Calu3 (cell line): ENCODE results near the gene LGI2. TPM values are rescaled to one million over a fixed set of nuclear protein-coding genes. Genes with fewer than 3 reads are reported as not detected.
"Not testable (repeated sequence)": the region's sequence is repeated elsewhere in the genome, so short reads cannot be mapped to it uniquely, and the experiment has no call there.

Source experiments
- BruUV-seq: library from RNA; stranded (reverse); fragments of 400-500 nt; replicated peaks from 2 replicates; lab custom pipeline; 2021; lab: Mats Ljungman, UMichigan
- CTCF ChIA-PET: fragments of 300-600 bp; sonication (Branson Sonifier 250); formaldehyde crosslinking; loops from one replicate; lab custom pipeline; 2022; ENCODE audit warnings: antibody characterized with exemption; lab: Charles Lee
- DNase-seq: peaks from one replicate; pipeline ENCODE4 v3.0.0; 2022
- H3K27ac Mint-ChIP-seq: one replicate; pipeline ENCODE4 v1.8.0; 2022; ENCODE audit warnings: mixed read lengths; ENCODE audit not compliant: unreplicated experiment
- H3K27me3 Mint-ChIP-seq: one replicate; pipeline ENCODE4 v1.8.0; 2022; ENCODE audit warnings: mixed read lengths; ENCODE audit not compliant: unreplicated experiment
- H3K36me3 Mint-ChIP-seq: one replicate; pipeline ENCODE4 v1.8.0; 2022; ENCODE audit warnings: mild to moderate bottlenecking, moderate library complexity, mixed read lengths; ENCODE audit not compliant: insufficient read depth, unreplicated experiment
- H3K4me1 Mint-ChIP-seq: one replicate; pipeline ENCODE4 v1.8.0; 2022; ENCODE audit warnings: mild to moderate bottlenecking, low read depth, mixed read lengths; ENCODE audit not compliant: unreplicated experiment
- H3K4me3 Mint-ChIP-seq: one replicate; pipeline ENCODE4 v1.8.0; 2022; ENCODE audit warnings: mild to moderate bottlenecking, low read depth, moderate library complexity, mixed read lengths; ENCODE audit not compliant: unreplicated experiment
- H3K9me3 Mint-ChIP-seq: one replicate; pipeline ENCODE4 v1.8.0; 2022; ENCODE audit warnings: low read depth, mixed read lengths; ENCODE audit not compliant: unreplicated experiment
- CTCF ChIP-seq: fragments of 200-600 bp; IDR thresholded peaks from one replicate; pipeline ENCODE4 v1.8.0; 2022; ENCODE audit warnings: antibody characterized with exemption; ENCODE audit not compliant: unreplicated experiment
- intact Hi-C: fragments of 100-400 bp; cut with micrococcal nuclease; formaldehyde crosslinking; loops from one replicate; pipeline ENCODE4 v1.10.0; 2022; ENCODE audit not compliant: unreplicated experiment
- total RNA-seq: library from RNA; stranded (reverse); gene quantifications from 2 replicates; pipeline ENCODE4 v1.2.3, GENCODE V29; 2022

Gene LGI2
- total RNA-seq, 1 experiment from 2014 or later = 0.59 TPM

GRCh38 chr4:25065932-25066590 lies 35.3 kb upstream of the LGI2 start:
- intact Hi-C loops = no loop called here
- H3K4me1 Mint-ChIP-seq = peaks cover 24% of the 10 kb centered on the region
- H3K9me3 Mint-ChIP-seq = peaks cover 6% of the 10 kb centered on the region
- no peaks in the 10 kb centered on the region for H3K36me3 Mint-ChIP-seq
- H3K4me3 Mint-ChIP-seq = no peak overlapping the region
- no peak overlapping the region for H3K27ac Mint-ChIP-seq
- CTCF ChIA-PET = no interaction called here
- no TSS peak for BruUV-seq
- H3K27me3 Mint-ChIP-seq = no peaks in the 10 kb centered on the region
- DNase-seq = no peak
- TF ChIP-seq CTCF = no peak

- Mint-ChIP-seq H3K36me3 (no peaks in the 10 kb centered on the region), H3K4me1 (peaks cover 24% of the 10 kb centered on the region), H3K9me3 (peaks cover 6% of the 10 kb centered on the region), H3K4me3 (no peak overlapping the region), H3K27me3 (no peaks in the 10 kb centered on the region), H3K27ac (no peak overlapping the region)
- intact Hi-C loops = no loop called here
- no peak for TF ChIP-seq CTCF
- BruUV-seq = no TSS peak
- DNase-seq = no peak
- CTCF ChIA-PET = interaction anchor here (0.9 kb wide), 1 partner anchor 25 kb away, joined by 3 read pairs; no protein-coding TSS in a partner anchor
These were observed 34.7 kb upstream of the LGI2 start for GRCh38 chr4:25065431-25065858.

GRCh38 chr4:25064447-25064846 lies 33.7 kb upstream of the LGI2 start:
- DNase-seq = not testable (repeated sequence)

GRCh38 chr4:25063116-25063515 lies 32.4 kb upstream of the LGI2 start:
- Mint-ChIP-seq H3K4me3 (no peak overlapping the region), H3K27ac (no peak overlapping the region), H3K9me3 (peaks cover 6% of the 10 kb centered on the region), H3K4me1 (peaks cover 11% of the 10 kb centered on the region), H3K27me3 (peaks cover under 1% of the 10 kb centered on the region), H3K36me3 (no peaks in the 10 kb centered on the region)
- CTCF ChIA-PET = no interaction called here
- intact Hi-C loops = no loop called here
- BruUV-seq = no TSS peak
- TF ChIP-seq CTCF = no peak
- no peak for DNase-seq

More at GRCh38 chr4:25064447-25064846, 33.7 kb upstream of the LGI2 start:
- H3K4me1 Mint-ChIP-seq = peaks cover 24% of the 10 kb centered on the region
- CTCF ChIA-PET = interaction anchor here (0.9 kb wide), 1 partner anchor 24 kb away, joined by 3 read pairs; no protein-coding TSS in a partner anchor
- H3K9me3 Mint-ChIP-seq, H3K27me3 Mint-ChIP-seq, H3K36me3 Mint-ChIP-seq, H3K27ac Mint-ChIP-seq, BruUV-seq, intact Hi-C loops, H3K4me3 Mint-ChIP-seq: not testable (repeated sequence)

DNA sequence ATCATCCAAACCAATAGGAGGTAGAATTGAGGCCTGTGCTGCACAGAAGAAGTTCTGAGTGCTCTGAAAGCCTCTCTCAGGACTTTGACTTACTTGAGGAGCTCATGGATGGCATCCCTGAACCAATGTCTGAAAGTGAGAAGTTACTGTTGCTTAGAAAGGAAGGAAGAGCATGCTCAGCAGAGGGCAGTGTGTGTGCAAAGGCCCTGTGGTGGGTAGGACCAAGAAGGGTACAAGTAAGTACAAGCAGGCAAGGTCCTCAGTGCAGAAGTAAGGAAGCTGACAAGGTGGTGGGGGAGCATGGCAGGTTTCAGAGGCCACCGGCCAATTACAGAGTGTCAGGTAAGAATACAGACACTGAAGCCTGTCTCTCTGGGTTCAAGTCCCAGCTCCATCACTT lies 31.4 kb upstream of the LGI2 start:
- Mint-ChIP-seq H3K4me1 (peaks cover 10% of the 10 kb centered on the region), H3K4me3 (no peak overlapping the region), H3K27ac (no peak overlapping the region), H3K9me3 (peaks cover 3% of the 10 kb centered on the region), H3K36me3 (no peaks in the 10 kb centered on the region), H3K27me3 (peaks cover 11% of the 10 kb centered on the region)
- intact Hi-C loops = no loop called here
- no peak for TF ChIP-seq CTCF
- no TSS peak for BruUV-seq
- no peak for DNase-seq
- CTCF ChIA-PET = no interaction called here
